HG03135 (cell line): ENCODE data around the gene WWP2.
"Not testable (repeated sequence)": the region's sequence is repeated elsewhere in the genome, so short reads cannot be mapped to it uniquely, and the experiment has no call there.

ENCODE experiments used
- ATAC-seq: cut with Tn5 transposase; IDR thresholded peaks from one replicate; pipeline ENCODE4 v1.9.1; 2021; ENCODE audit warnings: mild to moderate bottlenecking, moderate library complexity; ENCODE audit not compliant: unreplicated experiment

The WWP2 gene

DNA sequence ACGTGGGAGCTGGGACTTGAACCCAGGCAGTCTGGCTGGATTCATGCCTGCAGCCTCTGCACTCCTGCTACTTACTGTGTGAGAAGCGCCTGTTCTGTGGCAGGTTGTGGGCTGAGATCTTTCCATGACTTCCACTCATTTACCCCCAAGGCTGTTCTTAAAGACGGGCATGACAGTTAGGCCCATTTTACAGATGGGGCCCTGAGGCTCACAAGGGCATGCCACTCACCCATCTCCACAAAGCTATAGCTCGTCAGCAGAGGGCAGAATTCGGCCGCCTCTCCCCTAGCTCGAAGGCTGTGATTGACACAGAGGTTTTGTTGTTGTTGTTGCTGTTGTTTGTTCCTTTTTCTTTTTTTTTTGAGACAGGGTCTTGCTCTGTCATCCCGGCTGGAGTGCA lies 210.8 kb downstream of the WWP2 start:
- ATAC-seq: not testable (repeated sequence)

DNA sequence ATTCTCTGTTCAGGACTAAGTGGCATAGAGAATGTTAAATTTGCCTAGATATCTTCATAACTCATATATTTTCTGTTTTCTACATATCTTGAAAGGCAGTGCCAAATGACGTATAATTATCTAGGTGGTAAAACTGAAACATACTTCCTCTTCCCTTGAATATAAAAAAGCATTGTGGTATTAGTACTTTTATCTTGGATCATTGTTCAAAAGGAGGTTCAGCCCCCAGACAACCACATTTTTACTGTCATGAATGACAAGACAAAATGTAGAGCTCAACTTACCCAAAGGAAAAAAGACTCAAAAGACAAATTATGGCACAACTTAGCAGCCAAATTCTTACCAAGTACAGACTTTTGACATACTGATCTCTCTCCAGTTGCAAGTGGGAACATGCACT lies 223.1 kb downstream of the WWP2 start:
- ATAC-seq: not testable (repeated sequence)
